Astrocyte of the spinal cord (primary cell): Measurements from ENCODE around the gene ZNF212.
A peak's percentile ranks its signal among the peaks of the same experiment; 100 is the strongest.

Experiments
- DNase-seq: peaks from one replicate; pipeline ENCODE4 v3.0.0; 2011; ENCODE audit warnings: low read depth, low spot score
- H3K4me3 ChIP-seq: 2 replicates; pipeline ENCODE4 v1.5.1; 2011; ENCODE audit warnings: low read depth, mild to moderate bottlenecking, low read length, moderate library complexity
- CTCF ChIP-seq: IDR thresholded peaks from 2 replicates; pipeline ENCODE4 v1.5.1; 2012; ENCODE audit warnings: low read depth, mild to moderate bottlenecking, low read length, inconsistent platforms
- in situ Hi-C: cut with HindIII; loops from 2 replicates; pipeline ENCODE4 v1.10.0; 2017; ENCODE audit warnings: low sequenced_read_pairs

Gene ZNF212

DNA sequence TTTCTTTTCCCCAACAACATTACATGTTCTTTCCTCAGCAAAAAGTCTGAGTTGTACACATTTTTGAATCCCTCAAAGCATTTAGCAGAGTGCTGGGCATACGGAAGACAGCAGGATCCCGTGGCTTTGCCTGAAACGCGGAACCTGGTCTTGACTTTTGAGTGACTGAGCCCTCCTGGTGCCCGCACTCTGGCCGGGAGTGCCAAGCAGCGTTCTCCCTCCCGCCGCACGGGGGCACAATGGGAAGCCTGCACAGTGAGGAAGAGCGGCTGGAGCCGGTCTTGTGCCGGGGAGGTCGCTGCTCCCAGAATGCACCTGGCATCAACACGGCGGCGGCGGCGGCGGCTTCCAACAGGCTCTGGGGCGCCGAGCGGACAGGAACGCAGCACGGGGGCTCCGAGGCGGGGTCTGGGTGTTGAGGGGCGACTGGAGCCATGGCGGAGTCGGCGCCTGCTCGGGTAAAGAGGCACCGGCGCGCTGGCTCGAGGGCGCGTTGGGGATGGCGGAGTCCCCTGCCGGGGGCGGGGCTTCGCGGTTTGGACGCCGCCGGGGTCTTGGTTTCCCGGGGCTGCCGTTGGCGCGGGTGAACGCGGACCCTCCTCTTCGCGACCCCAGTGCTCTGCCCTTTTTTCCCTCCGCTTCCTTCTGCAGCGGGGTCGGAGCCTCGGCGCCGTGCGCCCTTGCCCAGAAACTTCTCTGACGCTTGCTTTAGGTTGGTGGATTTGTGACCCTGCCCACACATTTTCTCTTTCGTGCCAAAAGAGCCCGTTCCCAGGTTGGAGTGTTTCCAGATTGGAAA, at the start of gene ZNF212:
TSS of gene ZNF212 (plus strand) at position 307 of the 799 bp plus-strand sequence. CDS start at position 435, 128 bp downstream.
- peak; percentile 90 for DNase-seq
- H3K4me3 ChIP-seq = peak within 1 kb of the TSS; percentile 63
- in situ Hi-C loops = no loop called here
- TF ChIP-seq CTCF = peak; percentile 94

DNA sequence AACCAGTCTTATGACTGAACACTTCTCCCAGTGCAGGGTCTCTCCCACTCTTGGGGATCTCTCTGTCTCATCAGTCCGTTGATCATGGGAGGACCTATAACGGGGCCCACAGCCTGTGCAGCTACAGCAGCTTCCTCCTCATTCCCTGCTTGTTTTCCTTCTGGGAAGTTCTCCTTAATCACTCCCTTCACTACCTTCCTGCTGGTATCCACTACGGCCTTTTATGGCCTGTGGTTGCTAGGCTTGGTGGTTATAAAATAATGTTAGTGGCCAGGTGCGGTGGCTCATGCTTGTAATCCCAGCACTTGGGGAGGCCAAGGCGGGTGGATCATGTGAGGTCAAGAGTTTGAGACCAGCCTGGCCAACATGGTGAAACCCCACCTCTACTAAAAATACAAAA, 47.6 kb upstream of the ZNF212 start:
- no peak for TF ChIP-seq CTCF
- H3K4me3 ChIP-seq = no peak overlapping the region
- DNase-seq = no peak
- in situ Hi-C loops = no loop called here

- DNase-seq = no peak
- no peak for TF ChIP-seq CTCF
- H3K4me3 ChIP-seq = peak overlapping the region; percentile 68
- in situ Hi-C loops = no loop called here
Observed at GRCh38 chr7:149194799-149195179, 44.7 kb upstream of the ZNF212 start.

GRCh38 chr7:149195180-149196150, 44.0 kb upstream of the ZNF212 start, which contains the start of gene ZNF282:
TSS of gene ZNF282 (plus strand) at chr7:149195546. CDS start at chr7:149195590, 44 bp downstream.
- in situ Hi-C loops = no loop called here
- peak; percentile 76 for TF ChIP-seq CTCF
- peak within 1 kb of the TSS; percentile 68 for H3K4me3 ChIP-seq
- DNase-seq = peak; percentile 95

DNA sequence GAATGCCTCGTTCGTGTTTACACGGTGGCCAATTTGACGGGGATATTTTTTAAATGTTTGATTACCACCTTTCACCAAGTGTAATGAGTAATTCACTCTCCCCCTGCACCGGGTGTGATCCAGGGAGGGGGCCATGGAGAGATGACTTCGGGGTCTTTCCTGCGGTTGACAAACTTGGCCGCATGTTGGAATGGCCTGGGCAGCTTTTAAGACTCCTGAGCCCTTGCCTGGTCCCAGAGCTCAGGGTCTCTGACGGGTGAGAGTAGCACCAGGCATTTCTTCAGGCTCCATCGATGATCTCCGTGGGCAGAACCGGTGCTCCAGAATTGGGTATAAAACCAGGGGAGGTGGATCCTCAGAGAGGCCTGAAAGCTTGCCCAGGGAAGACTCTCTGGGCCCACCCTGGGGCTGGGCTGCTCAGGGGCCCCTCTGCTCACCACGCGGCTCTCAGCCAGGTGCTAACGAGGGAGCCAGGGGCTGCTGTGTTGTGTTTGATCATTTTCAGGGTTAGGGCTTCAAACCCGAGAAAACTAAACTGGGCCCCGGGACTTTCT, 43.2 kb upstream of the ZNF212 start:
- in situ Hi-C loops = no loop called here
- TF ChIP-seq CTCF = no peak
- no peak for DNase-seq
- H3K4me3 ChIP-seq = peak overlapping the region; percentile 68

- DNase-seq = no peak
- in situ Hi-C loops = no loop called here
- TF ChIP-seq CTCF = no peak
- H3K4me3 ChIP-seq = peak overlapping the region; percentile 68
Observed at GRCh38 chr7:149196705-149197171, 42.7 kb upstream of the ZNF212 start.
